ENCODE results near the gene CD164L2.

- TF ChIP-seq BACH2 (CRISPR knock-in tag; IDR thresholded peaks at IDR 0.05; ENCODE audit: borderline replicate concordance) (no peak), PPARA (CRISPR knock-in tag; IDR thresholded peaks at IDR 0.05; ENCODE audit: borderline replicate concordance) (no peak)
These were observed 40.7 kb downstream of the CD164L2 start for GRCh38 chr1:27342391-27342777.
